H1 (cell line): ENCODE results near the gene AEBP1. TPM values are rescaled to one million over a fixed set of nuclear protein-coding genes. Genes with fewer than 3 reads are reported as not detected.

ENCODE experiments used
- CTCF ChIA-PET: fragments of 300-600 bp; sonication (Branson Sonifier 250); formaldehyde crosslinking; loops from one replicate; lab custom pipeline; 2021; ENCODE audit not compliant: partially characterized antibody; lab: Charles Lee
- POLR2A ChIA-PET: fragments of 300-600 bp; sonication (Branson Sonifier 250); formaldehyde crosslinking; loops from one replicate; lab custom pipeline; 2021; ENCODE audit warnings: inconsistent platforms; ENCODE audit not compliant: partially characterized antibody; lab: Charles Lee
- DNase-seq, 2 experiments: peaks; one replicate each; pipeline versions ENCODE4 v3.0.0 to v3.0.0-alpha.2; 2010 to 2022; ENCODE audit warnings: low spot score in 2 of 2, low read depth in 1 of 2, mixed read lengths in 1 of 2
- FAIRE-seq: peaks from 2 replicates; lab custom pipeline; 2011; peaks lifted over from hg19 to GRCh38; lab: Jason Lieb, UNC
- H2AFZ ChIP-seq: 2 replicates; pipeline ENCODE4 v1.8.1; 2012; ENCODE audit warnings: low read length, inconsistent platforms
- H2AK5ac ChIP-seq: 2 replicates; pipeline ENCODE4 v1.6.1; 2013; ENCODE audit warnings: low read depth, low read length
- H2BK120ac ChIP-seq: replicated peaks from 2 replicates; pipeline ENCODE3; 2013; ENCODE audit warnings: low read depth, low read length, inconsistent platforms
- H2BK12ac ChIP-seq: 2 replicates; pipeline ENCODE4 v1.6.1; 2013; ENCODE audit warnings: low read depth, low read length
- H2BK15ac ChIP-seq: 2 replicates; pipeline ENCODE4 v1.6.1; 2013; ENCODE audit warnings: low read length
- H2BK20ac ChIP-seq: 2 replicates; pipeline ENCODE4 v1.6.1; 2013; ENCODE audit warnings: low read length
- H2BK5ac ChIP-seq: 2 replicates; pipeline ENCODE4 v1.6.1; 2013; ENCODE audit warnings: low read depth, low read length
- H3K14ac ChIP-seq: 2 replicates; pipeline ENCODE4 v1.6.1; 2013; ENCODE audit warnings: inconsistent platforms; ENCODE audit not compliant: insufficient read length
- H3K18ac ChIP-seq: 2 replicates; pipeline ENCODE4 v1.6.1; 2013; ENCODE audit warnings: low read length; ENCODE audit errors: extremely low read depth
- H3K23ac ChIP-seq: 2 replicates; pipeline ENCODE4 v1.6.1; 2013; ENCODE audit warnings: inconsistent platforms; ENCODE audit not compliant: insufficient read length
- H3K23me2 ChIP-seq: 2 replicates; pipeline ENCODE4 v1.6.1; 2013; ENCODE audit warnings: low read depth, low read length
- H3K27ac ChIP-seq: 2 replicates; pipeline ENCODE4 v1.6.1; 2011; ENCODE audit warnings: low read depth, low read length, inconsistent platforms
- H3K27me3 ChIP-seq, 4 experiments: replicated peaks in 1 of 4; 1 replicate in 1 of 4; 2 replicates in 3 of 4; pipeline versions ENCODE4 v1.6.1 to v1.8.1; 2011 to 2013; ENCODE audit warnings: low read length in 3 of 4, mild to moderate bottlenecking in 3 of 4, inconsistent platforms in 2 of 4, mixed read lengths in 2 of 4, moderate library complexity in 1 of 4; ENCODE audit not compliant: control insufficient read depth in 3 of 4, insufficient read depth in 3 of 4; ENCODE audit errors: extremely low read depth in 1 of 4
- H3K36me3 ChIP-seq, 4 experiments: 2 replicates each; pipeline versions ENCODE4 v1.6.1 to v1.8.1; 2011 to 2013; ENCODE audit warnings: mild to moderate bottlenecking in 4 of 4, low read length in 3 of 4, moderate library complexity in 2 of 4, control low read depth in 1 of 4, inconsistent platforms in 1 of 4; ENCODE audit not compliant: insufficient read depth in 4 of 4, control insufficient read depth in 2 of 4
- H3K4ac ChIP-seq: replicated peaks from 2 replicates; pipeline ENCODE3; 2013; ENCODE audit warnings: low read length, low read depth, mixed read lengths, inconsistent platforms; ENCODE audit not compliant: insufficient read length
- H3K4me1 ChIP-seq, 4 experiments: replicated peaks in 1 of 4; 1 replicate in 1 of 4; 2 replicates in 3 of 4; pipeline versions ENCODE4 v1.6.1 to v1.8.1; 2011 to 2013; ENCODE audit warnings: low read length in 3 of 4, inconsistent platforms in 2 of 4, mixed read lengths in 1 of 4; ENCODE audit not compliant: insufficient read depth in 4 of 4, control insufficient read depth in 3 of 4
- H3K4me2 ChIP-seq, 2 experiments: 2 replicates each; pipeline versions ENCODE4 v1.6.1 to v1.8.1; 2011 to 2013; ENCODE audit warnings: low read depth in 2 of 2, low read length in 2 of 2, control low read depth in 1 of 2, inconsistent platforms in 1 of 2, mild to moderate bottlenecking in 1 of 2; ENCODE audit not compliant: insufficient read depth in 1 of 2
- H3K4me3 ChIP-seq, 4 experiments: fragments of 200-600, 300-600 bp in 1 of 4; sonication (generic), shearing (Covaris generic), sonication (Bioruptor Twin) in 1 of 4; 2 replicates each; pipeline versions ENCODE4 v1.5.1 to v1.8.1; 2011 to 2016; ENCODE audit warnings: low read length in 4 of 4, low read depth in 3 of 4, control low read depth in 2 of 4, inconsistent platforms in 2 of 4, mild to moderate bottlenecking in 2 of 4, mixed read lengths in 1 of 4, moderate library complexity in 1 of 4; ENCODE audit not compliant: insufficient read depth in 2 of 4; ENCODE audit errors: extremely low read depth in 1 of 4
- H3K56ac ChIP-seq: replicated peaks from 2 replicates; pipeline ENCODE3; 2013; ENCODE audit warnings: low read depth, mild to moderate bottlenecking, mixed read lengths, low read length, inconsistent platforms; ENCODE audit not compliant: insufficient read length
- H3K79me1 ChIP-seq: 2 replicates; pipeline ENCODE4 v1.6.1; 2013; ENCODE audit warnings: low read depth, low read length, control low read depth
- H3K79me2 ChIP-seq, 2 experiments: 2 replicates each; pipeline versions ENCODE4 v1.6.1 to v1.8.1; 2012 to 2013; ENCODE audit warnings: low read length in 2 of 2, mild to moderate bottlenecking in 2 of 2, inconsistent platforms in 1 of 2; ENCODE audit not compliant: insufficient read depth in 2 of 2, control insufficient read depth in 1 of 2
- H3K9ac ChIP-seq, 4 experiments: replicated peaks in 1 of 4; 1 replicate in 1 of 4; 2 replicates in 3 of 4; pipeline versions ENCODE4 v1.6.1 to v1.8.1; 2011 to 2013; ENCODE audit warnings: low read depth in 3 of 4, low read length in 3 of 4, control low read depth in 2 of 4, mild to moderate bottlenecking in 2 of 4, moderate library complexity in 2 of 4, inconsistent platforms in 1 of 4; ENCODE audit errors: extremely low read depth in 1 of 4
- H3K9me3 ChIP-seq, 2 experiments: 2 replicates each; pipeline versions ENCODE4 v1.6.1 to v1.8.1; 2012 to 2013; ENCODE audit warnings: mild to moderate bottlenecking in 2 of 2, moderate library complexity in 2 of 2, control low read depth in 1 of 2, inconsistent platforms in 1 of 2, low read depth in 1 of 2, low read length in 1 of 2, mixed read lengths in 1 of 2; ENCODE audit not compliant: insufficient read depth in 2 of 2
- H4K20me1 ChIP-seq, 2 experiments: replicated peaks in 1 of 2; 2 replicates each; pipeline versions ENCODE3 to v1.8.1; 2011 to 2013; ENCODE audit warnings: inconsistent platforms in 2 of 2, low read length in 2 of 2, mild to moderate bottlenecking in 1 of 2; ENCODE audit not compliant: insufficient read depth in 2 of 2, control insufficient read depth in 1 of 2
- H4K5ac ChIP-seq: 2 replicates; pipeline ENCODE4 v1.6.1; 2013; ENCODE audit warnings: low read length, low read depth, mixed read lengths, inconsistent platforms; ENCODE audit not compliant: insufficient read length
- H4K8ac ChIP-seq: 2 replicates; pipeline ENCODE4 v1.8.0; 2013; ENCODE audit warnings: mild to moderate bottlenecking, moderate library complexity, low read length, inconsistent platforms; ENCODE audit not compliant: insufficient read depth; ENCODE audit errors: extremely low read depth
- H4K91ac ChIP-seq: replicated peaks from 2 replicates; pipeline ENCODE3; 2013; ENCODE audit warnings: low read length, mixed read lengths, inconsistent platforms; ENCODE audit not compliant: insufficient read length
- ASH2L ChIP-seq: fragments of 200-600, 300-600 bp; sonication (generic); IDR thresholded peaks from one replicate; pipeline ENCODE4 v1.7.1; 2017; ENCODE audit warnings: low read length
- RFX5 ChIP-seq: IDR thresholded peaks from 2 replicates; pipeline ENCODE4 v1.6.1; 2011; ENCODE audit warnings: low read depth, low read length, improper control_type of control experiment, borderline replicate concordance
- RXRA ChIP-seq: IDR thresholded peaks from 2 replicates; pipeline ENCODE4 v1.6.1; 2011; ENCODE audit warnings: low read depth, mild to moderate bottlenecking, low read length, moderate library complexity; ENCODE audit not compliant: insufficient read depth
- SUZ12 ChIP-seq: fragments of 200-600 bp; sonication (generic); IDR thresholded peaks from 2 replicates; pipeline ENCODE4 v1.6.1; 2012; ENCODE audit warnings: mild to moderate bottlenecking, inconsistent platforms, low read length, moderate library complexity, mixed read lengths
- WGBS, 2 experiments: shearing (Covaris generic) in 1 of 2; methylation state at CpG; one replicate each; pipeline versions ENCODE4 v1.1.6 to v1.1.7; 2013 to 2015; ENCODE audit warnings: low lambda C conversion rate in 2 of 2, mixed read lengths in 2 of 2, inconsistent platforms in 1 of 2, low coverage in 1 of 2, missing lambda C conversion rate in 1 of 2; ENCODE audit not compliant: insufficient replicate concordance in 2 of 2, insufficient coverage in 1 of 2, insufficient read length in 1 of 2; ENCODE audit errors: extremely low coverage in 1 of 2, missing lambda C conversion rate in 1 of 2; 5-methylcytosine and 5-hydroxymethylcytosine counted together
- polyA plus RNA-seq, 7 experiments: library from polyadenylated mRNA; depleted of rRNA in 3 of 7; stranded (reverse) in 5 of 7; unstranded in 2 of 7; fragments of >200 nt in 5 of 7; fragments of 200-250 nt in 2 of 7; gene quantifications; 1 replicate in 5 of 7; 2 replicates in 1 of 7; 4 replicates in 1 of 7; pipeline versions ENCODE4 v1.2.1 to v1.2.3, GENCODE V29; 2011 to 2013; ENCODE audit warnings: missing spikeins in 2 of 7, mixed read lengths in 2 of 7
- total RNA-seq: library from RNA; stranded (reverse); fragmentation: NEBNext Ultra II Directional; extraction: Animal tissue kit (Norgen Biotek cat#: 25700); gene quantifications from 2 replicates; pipeline ENCODE4 v1.2.1, GENCODE V29; 2021

AEBP1 gene
- total and polyA plus RNA-seq, 2 of the 8 experiments (the other 6 are each of a cell fraction or from before 2014, with no cell fraction given) = 10.4 to 41.2 TPM

DNA sequence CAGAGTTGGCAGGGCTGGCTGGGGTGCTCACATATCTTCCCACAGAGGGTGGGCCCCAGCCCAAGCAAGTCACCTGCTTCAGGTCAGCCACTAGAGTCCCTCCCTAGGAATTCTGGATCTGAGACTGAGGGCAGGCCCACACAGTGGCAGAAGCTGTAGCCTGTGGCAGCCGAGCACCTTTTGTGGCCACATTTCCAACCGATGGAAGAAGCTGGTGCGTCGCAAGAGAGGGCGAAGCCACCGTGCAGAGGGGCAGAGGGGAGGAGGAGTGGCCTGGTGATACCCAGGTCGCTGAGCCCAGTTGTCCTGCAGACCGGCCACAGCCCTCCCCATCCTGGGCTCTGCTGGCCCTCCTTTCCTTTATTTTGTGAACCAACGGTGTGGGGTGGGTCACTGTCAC is 27.1 kb upstream of the AEBP1 start:
- H3K14ac ChIP-seq = no peak overlapping the region
- DNase-seq (no peak), FAIRE-seq (no peak)
- no peak overlapping the region for H2BK15ac ChIP-seq
- H4K8ac ChIP-seq = no peak overlapping the region
- H2BK12ac ChIP-seq = no peak overlapping the region
- TF ChIP-seq RXRA = no peak
- TF ChIP-seq RFX5 = no peak
- no peak for TF ChIP-seq ASH2L
- TF ChIP-seq SUZ12 = no peak
- no peaks in the 10 kb centered on the region for H3K79me2 ChIP-seq
- H3K27ac ChIP-seq = no peak overlapping the region
- H3K23me2 ChIP-seq = 0 out of 2 replicates have a peak, but pooled peaks cover 2% of the 10 kb centered on the region
- H2BK120ac ChIP-seq = no peak overlapping the region
- H2BK5ac ChIP-seq = no peak overlapping the region
- H3K4me3 ChIP-seq = no peak overlapping the region
- H3K23ac ChIP-seq = no peak overlapping the region
- CTCF ChIA-PET = interaction anchor here (0.9 to 2.7 kb wide), 2 partner anchors 10 to 142 kb away, joined by 3 to 15 read pairs; no protein-coding TSS in a partner anchor
- no peak overlapping the region for H2AFZ ChIP-seq
- H4K91ac ChIP-seq = no peak overlapping the region
- H3K79me1 ChIP-seq = no peaks in the 10 kb centered on the region
- no peak overlapping the region for H3K56ac ChIP-seq
- WGBS, 2 experiments = 94% methylated on average over 9 of the region's 9 CpGs; no CpG with 5 or more reads in 1 of the 2 experiments
- H3K9ac ChIP-seq = no peak overlapping the region
- POLR2A ChIA-PET = interaction anchor here (5.5 kb wide), 1 partner anchor 12 kb away, joined by 48 read pairs; the partner anchor contains the start of gene PGAM2
- H3K27me3 ChIP-seq = no peaks in the 10 kb centered on the region
- no peaks in the 10 kb centered on the region for H3K9me3 ChIP-seq
- H3K18ac ChIP-seq = no peak overlapping the region
- H4K20me1 ChIP-seq = peaks cover 0 to 8% of the 10 kb centered on the region in 2 experiments
- H2AK5ac ChIP-seq = no peak overlapping the region
- peaks cover 17 to 27% (median 18%) of the 10 kb centered on the region in 4 experiments for H3K36me3 ChIP-seq
- H3K4me2 ChIP-seq = no peak overlapping the region
- no peak overlapping the region for H2BK20ac ChIP-seq
- H4K5ac ChIP-seq = no peak overlapping the region
- no peak overlapping the region for H3K4ac ChIP-seq
- no peaks in the 10 kb centered on the region for H3K4me1 ChIP-seq
